Neural progenitor cell (in vitro differentiated cells): ENCODE data around the gene PTDSS2.
"Not testable (repeated sequence)": the region's sequence is repeated elsewhere in the genome, so short reads cannot be mapped to it uniquely, and the experiment has no call there.

Experiments
- EZH2 ChIP-seq: fragments of 200-600 bp; sonication (generic); IDR thresholded peaks from 2 replicates; pipeline ENCODE4 v1.6.1; 2017; ENCODE audit warnings: antibody characterized with exemption, mild to moderate bottlenecking, moderate library complexity
- EZH2phosphoT487 ChIP-seq: fragments of 200-600 bp; sonication (generic); IDR thresholded peaks from 2 replicates; pipeline ENCODE4 v1.6.1; 2017; ENCODE audit warnings: antibody characterized with exemption
- TF ChIP-seq, protein P1 (sequence below): fragments of 200-600 bp; sonication (generic); IDR thresholded peaks from 2 replicates; pipeline ENCODE4 v1.5.1; 2017; ENCODE audit warnings: antibody characterized with exemption, mild to moderate bottlenecking

DNA sequence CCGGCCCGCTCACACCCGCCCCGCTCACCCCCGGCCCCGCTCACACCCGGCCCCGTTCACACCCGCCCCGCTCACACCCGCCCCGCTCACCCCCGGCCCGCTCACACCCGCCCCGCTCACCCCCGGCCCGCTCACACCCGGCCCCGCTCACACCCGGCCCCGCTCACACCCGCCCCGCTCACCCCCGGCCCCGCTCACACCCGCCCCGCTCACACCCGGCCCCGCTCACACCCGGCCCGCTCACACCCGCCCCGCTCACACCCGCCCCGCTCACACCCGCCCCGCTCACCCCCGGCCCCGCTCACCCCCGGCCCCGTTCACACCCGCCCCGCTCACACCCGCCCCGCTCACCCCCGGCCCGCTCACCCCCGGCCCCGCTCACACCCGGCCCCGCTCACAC is 48.9 kb upstream of the PTDSS2 start:
- TF ChIP-seq, protein P1, sequence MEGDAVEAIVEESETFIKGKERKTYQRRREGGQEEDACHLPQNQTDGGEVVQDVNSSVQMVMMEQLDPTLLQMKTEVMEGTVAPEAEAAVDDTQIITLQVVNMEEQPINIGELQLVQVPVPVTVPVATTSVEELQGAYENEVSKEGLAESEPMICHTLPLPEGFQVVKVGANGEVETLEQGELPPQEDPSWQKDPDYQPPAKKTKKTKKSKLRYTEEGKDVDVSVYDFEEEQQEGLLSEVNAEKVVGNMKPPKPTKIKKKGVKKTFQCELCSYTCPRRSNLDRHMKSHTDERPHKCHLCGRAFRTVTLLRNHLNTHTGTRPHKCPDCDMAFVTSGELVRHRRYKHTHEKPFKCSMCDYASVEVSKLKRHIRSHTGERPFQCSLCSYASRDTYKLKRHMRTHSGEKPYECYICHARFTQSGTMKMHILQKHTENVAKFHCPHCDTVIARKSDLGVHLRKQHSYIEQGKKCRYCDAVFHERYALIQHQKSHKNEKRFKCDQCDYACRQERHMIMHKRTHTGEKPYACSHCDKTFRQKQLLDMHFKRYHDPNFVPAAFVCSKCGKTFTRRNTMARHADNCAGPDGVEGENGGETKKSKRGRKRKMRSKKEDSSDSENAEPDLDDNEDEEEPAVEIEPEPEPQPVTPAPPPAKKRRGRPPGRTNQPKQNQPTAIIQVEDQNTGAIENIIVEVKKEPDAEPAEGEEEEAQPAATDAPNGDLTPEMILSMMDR, result not testable (repeated sequence)
- TF ChIP-seq EZH2, EZH2phosphoT487: not testable (repeated sequence)
